ENCODE data around the gene ZNF227. TPM values are rescaled to one million over a fixed set of nuclear protein-coding genes. Genes with fewer than 3 reads are reported as not detected.
"Not testable (repeated sequence)": the region's sequence is repeated elsewhere in the genome, so short reads cannot be mapped to it uniquely, and the experiment has no call there.

The ZNF227 gene
- total RNA-seq, 1 experiment from 2014 or later = 34.3 TPM

- H3K9me3 ChIP-seq (ENCODE audit: low read depth, low read length, poor library complexity, severe bottlenecking) = peaks cover 10% of the 10 kb centered on the region
- H3K27ac ChIP-seq (ENCODE audit: low read depth, low read length, poor library complexity, severe bottlenecking) = no peak overlapping the region
- DNase-seq (ENCODE audit: low spot score) = no peak
- H3K36me3 ChIP-seq (ENCODE audit: insufficient read depth, low read length, poor library complexity, severe bottlenecking) = no peaks in the 10 kb centered on the region
- BruUV-seq (replicated peaks) = no TSS peak
- ChIA-PET POLR2A (ENCODE audit: low non-redundant PET) (no interaction called here), CTCF (no interaction called here)
- TF ChIP-seq EZH2 (IDR thresholded peaks at IDR 0.05; ENCODE audit: borderline replicate concordance, low read depth, low read length, poor library complexity, severe bottlenecking) (no peak), CTCF (conservative IDR thresholded peaks at IDR 0.05; ENCODE audit: low read depth, low read length) (no peak)
- H3K4me1 ChIP-seq (ENCODE audit: insufficient read depth, low read length, poor library complexity, severe bottlenecking) = no peaks in the 10 kb centered on the region
- no peak overlapping the region for H3K4me3 ChIP-seq (ENCODE audit: low read depth, low read length, poor library complexity, severe bottlenecking)
- intact Hi-C loops (cut with micrococcal nuclease; ENCODE audit: unreplicated experiment) = no loop called here
- no peaks in the 10 kb centered on the region for H3K27me3 ChIP-seq (replicated peaks; ENCODE audit: insufficient read depth, low read depth, low read length, poor library complexity)
Measured at GRCh38 chr19:44204772-44205171, 7.6 kb upstream of the ZNF227 start.

GRCh38 chr19:44207126-44207803, 5.1 kb upstream of the ZNF227 start:
- H3K4me3 ChIP-seq (ENCODE audit: low read depth, low read length, poor library complexity, severe bottlenecking) = peak overlapping the region; percentile 57
- peak; percentile 98 for DNase-seq (ENCODE audit: low spot score)
- H3K4me1 ChIP-seq (ENCODE audit: insufficient read depth, low read length, poor library complexity, severe bottlenecking) = no peaks in the 10 kb centered on the region
- POLR2A ChIA-PET (ENCODE audit: low non-redundant PET) = no interaction called here
- H3K9me3 ChIP-seq (ENCODE audit: low read depth, low read length, poor library complexity, severe bottlenecking) = peaks cover 16% of the 10 kb centered on the region
- TF ChIP-seq CTCF (conservative IDR thresholded peaks at IDR 0.05; ENCODE audit: low read depth, low read length) = no peak
- TF ChIP-seq EZH2 (IDR thresholded peaks at IDR 0.05; ENCODE audit: borderline replicate concordance, low read depth, low read length, poor library complexity, severe bottlenecking) = no peak
- H3K36me3 ChIP-seq (ENCODE audit: insufficient read depth, low read length, poor library complexity, severe bottlenecking) = no peaks in the 10 kb centered on the region
- peak overlapping the region; percentile 85 for H3K27ac ChIP-seq (ENCODE audit: low read depth, low read length, poor library complexity, severe bottlenecking)
- no peaks in the 10 kb centered on the region for H3K27me3 ChIP-seq (replicated peaks; ENCODE audit: insufficient read depth, low read depth, low read length, poor library complexity)
- CTCF ChIA-PET = no interaction called here
- no TSS peak for BruUV-seq (replicated peaks)
- intact Hi-C loops (cut with micrococcal nuclease; ENCODE audit: unreplicated experiment) = no loop called here

GRCh38 chr19:44212866-44213346, 574 bp downstream of the ZNF227 start:
- peak overlapping the region; percentile 85 for H3K4me3 ChIP-seq (ENCODE audit: low read depth, low read length, poor library complexity, severe bottlenecking)
- H3K4me1 ChIP-seq (ENCODE audit: insufficient read depth, low read length, poor library complexity, severe bottlenecking) = no peaks in the 10 kb centered on the region
- intact Hi-C loops (cut with micrococcal nuclease; ENCODE audit: unreplicated experiment) = no loop called here
- TSS peak; percentile 63 for BruUV-seq (replicated peaks)
- TF ChIP-seq CTCF (conservative IDR thresholded peaks at IDR 0.05; ENCODE audit: low read depth, low read length) = no peak
- TF ChIP-seq EZH2 (IDR thresholded peaks at IDR 0.05; ENCODE audit: borderline replicate concordance, low read depth, low read length, poor library complexity, severe bottlenecking) = no peak
- no peaks in the 10 kb centered on the region for H3K27me3 ChIP-seq (replicated peaks; ENCODE audit: insufficient read depth, low read depth, low read length, poor library complexity)
- ChIA-PET POLR2A (ENCODE audit: low non-redundant PET) (interaction anchor here (0.6 kb wide), 1 partner anchor 133 kb away, joined by 5 read pairs; no protein-coding TSS in a partner anchor), CTCF (interaction anchor here (0.7 to 0.8 kb wide), 3 partner anchors 300 to 593 kb away, joined by 3 to 6 read pairs (median 4); no protein-coding TSS in a partner anchor)
- peak overlapping the region; percentile 80 for H3K27ac ChIP-seq (ENCODE audit: low read depth, low read length, poor library complexity, severe bottlenecking)
- H3K9me3 ChIP-seq (ENCODE audit: low read depth, low read length, poor library complexity, severe bottlenecking) = peaks cover 11% of the 10 kb centered on the region
- H3K36me3 ChIP-seq (ENCODE audit: insufficient read depth, low read length, poor library complexity, severe bottlenecking) = peaks cover 33% of the 10 kb centered on the region
- DNase-seq (ENCODE audit: low spot score) = peak; percentile 30

- BruUV-seq (replicated peaks); H3K4me1 ChIP-seq (ENCODE audit: insufficient read depth, low read length, poor library complexity, severe bottlenecking); H3K4me3 ChIP-seq (ENCODE audit: low read depth, low read length, poor library complexity, severe bottlenecking); POLR2A ChIA-PET (ENCODE audit: low non-redundant PET); intact Hi-C loops (cut with micrococcal nuclease; ENCODE audit: unreplicated experiment); CTCF ChIA-PET; H3K27ac ChIP-seq (ENCODE audit: low read depth, low read length, poor library complexity, severe bottlenecking); H3K9me3 ChIP-seq (ENCODE audit: low read depth, low read length, poor library complexity, severe bottlenecking); H3K27me3 ChIP-seq (replicated peaks; ENCODE audit: insufficient read depth, low read depth, low read length, poor library complexity); DNase-seq (ENCODE audit: low spot score): not testable (repeated sequence)
- peaks cover 29% of the 10 kb centered on the region for H3K36me3 ChIP-seq (ENCODE audit: insufficient read depth, low read length, poor library complexity, severe bottlenecking)
Measured at GRCh38 chr19:44219926-44220325, 7.6 kb downstream of the ZNF227 start.

- H3K4me1 ChIP-seq (ENCODE audit: insufficient read depth, low read length, poor library complexity, severe bottlenecking); H3K9me3 ChIP-seq (ENCODE audit: low read depth, low read length, poor library complexity, severe bottlenecking); intact Hi-C loops (cut with micrococcal nuclease; ENCODE audit: unreplicated experiment); POLR2A ChIA-PET (ENCODE audit: low non-redundant PET); BruUV-seq (replicated peaks); DNase-seq (ENCODE audit: low spot score); H3K27ac ChIP-seq (ENCODE audit: low read depth, low read length, poor library complexity, severe bottlenecking); CTCF ChIA-PET; H3K27me3 ChIP-seq (replicated peaks; ENCODE audit: insufficient read depth, low read depth, low read length, poor library complexity); H3K4me3 ChIP-seq (ENCODE audit: low read depth, low read length, poor library complexity, severe bottlenecking): not testable (repeated sequence)
- H3K36me3 ChIP-seq (ENCODE audit: insufficient read depth, low read length, poor library complexity, severe bottlenecking) = peaks cover 25% of the 10 kb centered on the region
Measured at GRCh38 chr19:44220761-44221160, 8.4 kb downstream of the ZNF227 start.
